GM18511 (cell line): ENCODE results near the gene DPPA3.
"Not testable (repeated sequence)": the region's sequence is repeated elsewhere in the genome, so short reads cannot be mapped to it uniquely, and the experiment has no call there.

Source experiments
- ATAC-seq: cut with Tn5 transposase; IDR thresholded peaks from one replicate; pipeline ENCODE4 v1.9.1; 2021; ENCODE audit warnings: mild to moderate bottlenecking, moderate library complexity; ENCODE audit not compliant: unreplicated experiment

Gene DPPA3

DNA sequence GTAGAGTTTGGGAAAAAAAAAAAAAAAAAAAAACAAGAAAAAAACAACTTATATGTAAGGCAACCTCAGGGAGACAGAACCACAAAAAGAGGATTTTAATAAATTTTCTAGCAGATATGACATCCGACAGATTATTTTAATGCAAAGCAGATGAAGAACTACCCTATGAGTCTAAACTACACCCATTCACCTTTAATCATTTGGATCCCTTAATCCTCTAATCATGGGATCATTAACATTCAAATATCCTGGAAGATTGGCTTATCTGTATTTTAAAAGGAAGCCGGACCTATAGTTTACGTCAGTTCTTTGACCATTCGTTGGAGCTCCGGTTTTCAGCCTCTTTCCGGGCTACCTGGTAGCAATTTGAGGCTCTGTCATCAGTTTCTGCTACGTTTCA is at the start of gene DPPA3:
Gene DPPA3 (plus strand): TSS at position 301 of the 400 bp plus-strand sequence. CDS start 138 bp downstream, outside the sequence.
- ATAC-seq = no peak

DNA sequence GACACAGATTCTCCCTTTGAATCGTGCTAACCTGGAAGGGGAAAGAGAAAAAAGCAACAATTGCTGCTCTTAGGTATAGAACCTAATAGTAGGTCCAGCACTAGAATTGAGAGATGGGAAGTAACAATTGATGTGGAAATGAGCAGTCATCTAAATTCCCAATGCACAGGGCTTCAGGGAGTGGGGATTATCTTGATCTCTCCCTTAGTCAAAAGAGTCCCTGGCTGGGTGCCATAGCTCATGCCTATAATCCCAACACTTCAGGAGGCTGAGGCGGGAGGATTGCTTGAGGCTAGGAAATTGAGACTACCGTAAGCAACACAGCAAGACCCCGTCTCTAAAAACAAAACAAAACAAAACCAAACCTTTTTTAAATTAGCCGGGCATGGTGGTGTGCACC is 49.5 kb upstream of the DPPA3 start:
- no peak for ATAC-seq

DNA sequence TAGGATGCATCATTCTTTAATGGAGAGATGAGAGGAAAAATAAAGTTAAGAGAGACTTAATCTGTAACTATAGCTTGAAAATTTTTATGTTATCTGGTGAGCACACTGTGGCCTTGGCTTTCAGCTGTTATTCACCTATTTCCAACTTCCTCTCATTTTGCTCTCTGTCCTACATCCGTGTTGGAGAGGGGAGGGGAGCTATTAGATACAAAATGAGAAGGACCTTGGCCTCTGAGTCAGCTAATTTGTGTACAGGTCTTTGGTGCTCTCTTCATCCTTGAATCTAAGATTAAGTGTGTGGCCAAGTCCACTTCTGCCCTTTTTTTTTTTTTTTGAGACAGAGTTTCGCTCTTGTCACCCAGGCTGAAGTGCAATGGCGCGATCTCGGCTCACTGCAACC is 44.6 kb upstream of the DPPA3 start:
- ATAC-seq = no peak

DNA sequence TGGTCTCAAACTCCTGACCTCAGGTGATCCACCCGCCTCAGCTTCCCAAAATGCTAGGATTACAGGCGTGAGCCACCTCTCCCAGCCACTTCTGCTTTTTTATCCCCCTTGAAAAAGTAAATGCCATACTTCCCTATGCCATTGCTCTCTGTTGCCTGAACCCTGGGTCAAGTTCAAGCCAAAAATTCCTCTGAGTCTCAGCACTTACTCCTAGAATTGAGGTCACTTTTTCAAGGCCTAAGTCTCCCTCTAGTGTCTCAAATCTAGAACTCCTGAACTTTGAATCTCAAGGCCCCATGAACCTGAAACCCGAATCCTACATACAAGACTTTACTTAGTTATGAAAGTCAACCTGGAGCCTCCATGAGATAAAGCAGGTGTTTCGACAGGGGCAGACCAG is 44.1 kb upstream of the DPPA3 start:
- no peak for ATAC-seq

GRCh38 chr12:7668171-7668570 is 43.1 kb upstream of the DPPA3 start:
- no peak for ATAC-seq

DNA sequence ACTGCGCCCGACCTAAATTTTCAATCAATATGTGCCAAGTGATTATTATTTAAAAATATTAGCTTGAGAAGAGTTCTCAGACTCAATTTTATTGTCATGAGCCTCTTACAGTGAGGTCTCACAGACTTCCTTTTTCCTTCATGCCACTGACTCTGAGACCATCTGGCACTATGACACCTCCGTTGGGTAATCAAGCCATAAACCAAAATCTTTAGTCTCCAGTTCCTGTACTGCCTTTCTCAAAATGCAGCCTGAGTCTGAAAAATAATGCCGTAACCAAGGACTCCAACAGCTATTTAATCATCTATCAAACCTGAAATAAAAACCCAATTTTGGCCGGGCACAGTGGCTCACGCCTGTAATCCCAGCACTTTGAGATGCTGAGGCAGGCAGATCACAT is 35.8 kb upstream of the DPPA3 start:
- ATAC-seq = not testable (repeated sequence)

DNA sequence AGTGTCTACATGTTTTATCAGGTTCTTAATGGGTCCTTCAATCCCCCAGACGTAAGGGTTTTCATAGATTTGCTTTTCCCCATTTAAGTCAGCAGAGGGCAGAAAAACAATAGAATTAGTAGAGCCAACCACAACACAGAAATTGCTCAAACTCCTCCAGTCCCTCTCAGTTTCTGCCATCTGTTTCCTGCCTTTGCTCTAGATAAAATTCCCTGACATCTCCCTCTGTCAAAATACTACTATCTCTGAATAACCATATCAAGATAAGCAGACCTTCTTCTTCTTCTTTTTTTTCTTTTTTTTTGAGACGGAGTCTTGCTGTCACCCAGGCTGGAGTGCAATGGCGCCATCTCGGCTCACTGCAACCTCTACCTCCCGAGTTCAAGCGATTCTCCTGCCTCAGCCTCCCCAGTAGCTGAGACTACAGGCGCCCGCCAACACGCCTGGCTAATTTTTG is 33.8 kb upstream of the DPPA3 start:
- not testable (repeated sequence) for ATAC-seq

DNA sequence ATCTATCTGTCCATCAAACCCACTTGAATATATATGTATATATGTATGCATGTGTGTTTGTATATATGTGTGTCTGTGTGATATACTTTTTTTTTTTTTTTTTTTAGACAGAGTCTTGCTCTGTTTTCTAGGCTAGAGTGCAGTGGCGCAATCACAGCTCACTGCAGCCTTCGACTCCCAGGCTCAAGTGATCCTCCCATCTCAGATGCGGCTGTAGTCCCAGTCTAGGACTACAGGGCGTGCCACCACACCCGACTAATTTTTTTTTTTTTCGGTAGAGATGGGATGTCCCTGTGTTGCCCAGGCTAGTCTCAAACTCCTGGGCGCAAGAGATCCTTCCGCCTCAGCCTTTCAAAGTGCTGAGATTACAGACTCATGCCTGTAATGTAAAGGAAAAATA is 32.5 kb upstream of the DPPA3 start:
- no peak for ATAC-seq

- no peak for ATAC-seq
Measured at GRCh38 chr12:7679251-7680045, 31.8 kb upstream of the DPPA3 start.

GRCh38 chr12:7681535-7681934 is 29.7 kb upstream of the DPPA3 start:
- no peak for ATAC-seq

DNA sequence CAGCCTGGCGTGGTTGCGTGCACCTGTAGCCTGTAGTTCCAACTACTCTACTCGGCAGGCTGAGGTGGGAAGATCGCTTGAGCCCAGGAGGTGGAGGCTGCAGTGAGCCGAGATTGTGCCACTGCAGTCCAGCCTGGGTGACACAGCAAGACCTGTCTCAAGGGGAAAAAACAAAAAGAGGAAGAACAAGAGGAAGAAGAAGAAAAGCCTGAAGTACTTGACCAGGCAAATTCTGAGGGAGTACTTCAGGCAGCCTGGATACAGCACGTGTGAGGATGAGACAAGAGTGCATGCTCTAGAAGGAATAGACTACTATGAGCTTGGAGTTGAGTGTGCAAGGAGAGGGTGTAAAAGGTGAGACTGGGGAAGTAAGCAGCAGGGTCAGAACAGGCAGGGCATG is 17.4 kb upstream of the DPPA3 start:
- no peak for ATAC-seq

DNA sequence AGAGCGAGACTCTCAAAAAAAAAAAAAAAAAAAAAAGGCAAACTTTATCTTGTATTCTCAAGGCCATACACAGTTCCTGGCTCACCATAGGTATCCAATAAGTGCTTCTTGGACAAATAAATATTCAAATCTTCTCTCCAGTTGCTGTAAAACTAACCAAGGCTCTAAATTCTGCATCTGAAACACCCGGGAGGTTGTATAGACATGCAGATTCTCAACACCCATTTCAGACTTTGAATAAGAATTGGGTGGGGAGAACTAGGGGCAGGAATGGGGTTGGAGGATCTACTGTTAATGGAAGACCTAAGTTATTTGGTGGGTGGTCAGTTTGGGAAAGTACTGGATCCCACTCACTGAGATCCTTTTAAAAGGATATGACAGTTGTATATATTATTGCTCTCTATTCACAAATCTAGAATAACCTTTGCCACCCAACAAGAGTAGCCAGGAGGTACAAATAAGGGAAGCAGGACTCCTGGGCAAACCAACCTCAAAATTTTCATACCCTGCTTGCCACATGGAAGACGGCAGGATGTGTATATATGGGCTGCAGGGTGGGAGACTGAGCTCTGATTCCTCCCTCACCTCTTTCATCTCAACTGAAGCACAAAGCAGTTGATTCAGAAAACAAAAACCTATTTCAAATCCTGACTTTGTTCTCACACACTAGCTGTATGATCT is 16.5 kb upstream of the DPPA3 start:
- no peak for ATAC-seq

GRCh38 chr12:7695237-7695560 is 16.0 kb upstream of the DPPA3 start:
- ATAC-seq = no peak

DNA sequence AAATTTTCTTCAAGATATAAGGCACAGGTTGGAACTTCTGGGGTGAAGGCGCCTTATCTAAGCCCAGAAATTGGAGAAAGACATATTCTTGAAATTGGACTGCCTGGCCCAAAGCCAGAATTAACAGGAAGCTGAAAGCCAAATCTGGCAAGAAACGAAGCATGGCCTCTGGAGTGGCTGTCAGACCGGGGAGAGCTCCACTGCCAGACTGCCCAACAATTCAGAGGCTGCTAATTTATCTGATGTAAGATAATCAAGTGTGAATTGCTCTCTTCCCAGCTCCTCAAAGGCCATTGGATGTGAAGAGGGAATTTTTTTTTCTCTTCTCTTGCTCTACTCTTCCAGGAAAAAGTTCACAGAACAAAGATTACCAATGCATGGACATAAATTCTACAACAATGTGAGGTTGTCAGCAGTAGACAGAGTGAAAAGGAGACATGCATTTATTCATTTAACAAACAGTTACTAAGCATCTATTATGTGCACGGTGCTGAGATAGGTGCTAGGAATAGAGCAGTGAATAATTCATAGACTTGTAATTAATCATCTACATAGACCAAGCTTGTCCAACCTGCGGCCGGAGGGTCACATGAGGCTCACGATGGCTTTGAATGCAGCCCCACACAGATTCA is 15.6 kb upstream of the DPPA3 start, which contains the start of gene GDF3:
Gene GDF3 (minus strand): TSS at position 210 of the 632 bp plus-strand sequence. CDS start 47 bp downstream, at position 163.
- ATAC-seq = no peak

DNA sequence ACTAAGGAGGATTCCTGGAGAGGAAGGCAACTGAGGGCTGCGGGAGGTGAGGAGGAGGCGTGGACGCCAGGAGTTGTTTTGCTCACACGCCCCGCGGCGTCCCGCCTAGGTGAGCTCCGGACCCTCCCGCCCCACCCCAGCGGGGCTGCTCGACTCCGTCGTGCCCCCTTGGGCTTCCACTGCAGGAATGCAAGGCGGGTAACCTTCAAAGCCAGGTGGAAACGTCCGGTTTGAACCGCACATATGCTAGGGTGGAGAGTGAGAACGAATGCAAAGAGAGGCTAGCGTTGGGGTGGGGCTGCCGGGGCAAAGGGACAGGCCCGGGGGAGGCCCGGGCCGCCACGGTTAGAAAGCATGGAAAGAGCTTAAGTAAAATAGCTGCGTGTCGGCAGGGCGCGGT is 5.4 kb upstream of the DPPA3 start:
- ATAC-seq = no peak

GRCh38 chr12:7709969-7710675 is 1.1 kb upstream of the DPPA3 start:
- ATAC-seq = no peak

DNA sequence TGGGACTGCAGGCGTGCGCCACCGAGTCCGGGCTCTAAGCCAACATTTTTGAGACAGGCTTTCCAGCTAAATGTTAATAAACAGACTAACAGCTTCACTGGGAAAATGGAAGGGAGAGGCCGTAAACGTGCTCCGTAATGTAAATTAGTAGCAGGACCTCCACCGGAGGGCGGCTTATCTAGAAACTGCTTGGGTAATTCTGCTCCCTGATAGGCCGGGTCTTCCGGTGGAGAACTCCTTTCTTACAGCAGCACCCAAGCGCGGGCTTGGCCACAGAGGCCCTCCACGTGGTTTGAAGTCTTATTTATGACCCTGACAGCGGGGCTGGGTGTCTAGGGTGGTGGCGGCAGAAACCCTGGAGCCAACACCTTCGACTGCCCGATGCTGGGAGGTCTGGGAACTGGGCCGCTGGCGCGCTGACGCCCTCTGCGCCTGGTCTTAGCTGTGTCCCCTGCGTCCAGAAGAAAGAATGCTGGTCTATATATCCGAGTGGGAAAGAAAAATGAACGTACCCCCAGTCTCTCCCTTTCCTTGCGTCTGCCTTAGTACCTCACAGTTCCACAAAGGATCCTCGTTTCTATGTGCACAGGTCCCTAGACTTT is 1.7 kb downstream of the DPPA3 start:
- ATAC-seq = no peak

DNA sequence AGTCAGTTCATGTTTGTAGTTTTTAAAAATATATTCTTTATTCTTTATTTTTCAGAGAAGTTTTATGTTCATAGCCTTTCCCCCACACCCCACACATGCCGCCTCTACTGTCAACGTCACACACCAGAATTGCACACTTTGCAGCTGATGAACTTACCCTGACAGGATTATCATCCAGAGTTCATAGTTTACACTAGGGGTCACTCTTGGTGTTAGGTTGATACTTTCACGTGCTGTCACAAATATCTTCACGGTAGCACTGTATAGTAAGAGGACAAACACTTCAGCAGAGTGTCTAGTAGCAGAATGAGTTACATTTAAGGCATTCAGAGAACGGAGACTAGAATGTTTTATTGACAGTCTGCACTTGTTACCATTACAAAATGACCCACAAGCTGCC is 5.1 kb downstream of the DPPA3 start:
- no peak for ATAC-seq

- no peak for ATAC-seq
Measured at GRCh38 chr12:7719946-7720730, 8.9 kb downstream of the DPPA3 start.

DNA sequence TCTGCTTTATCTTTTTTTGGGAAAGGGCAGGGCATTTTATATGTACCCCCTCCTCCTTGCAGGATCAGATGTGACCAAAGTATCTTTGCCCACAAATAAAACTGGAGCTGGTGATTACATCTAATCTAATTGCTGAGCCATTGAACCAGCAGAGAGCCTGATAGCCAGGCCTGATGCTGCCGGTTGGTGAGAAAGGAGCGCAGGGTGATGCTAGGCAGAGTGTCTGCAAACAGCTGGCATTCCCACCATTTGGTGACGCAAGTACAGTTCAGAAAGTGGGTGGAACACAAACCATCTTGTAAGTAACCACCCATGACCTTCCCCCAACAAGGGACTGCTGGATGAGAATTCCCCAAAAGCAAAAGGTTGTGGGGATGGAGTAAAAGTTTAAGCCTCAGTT is 12.7 kb downstream of the DPPA3 start:
- no peak for ATAC-seq
